ENCODE results near the gene SPECC1.
A peak's percentile ranks its signal among the peaks of the same experiment; 100 is the strongest.
"Not testable (repeated sequence)": the region's sequence is repeated elsewhere in the genome, so short reads cannot be mapped to it uniquely, and the experiment has no call there.

The SPECC1 gene

DNA sequence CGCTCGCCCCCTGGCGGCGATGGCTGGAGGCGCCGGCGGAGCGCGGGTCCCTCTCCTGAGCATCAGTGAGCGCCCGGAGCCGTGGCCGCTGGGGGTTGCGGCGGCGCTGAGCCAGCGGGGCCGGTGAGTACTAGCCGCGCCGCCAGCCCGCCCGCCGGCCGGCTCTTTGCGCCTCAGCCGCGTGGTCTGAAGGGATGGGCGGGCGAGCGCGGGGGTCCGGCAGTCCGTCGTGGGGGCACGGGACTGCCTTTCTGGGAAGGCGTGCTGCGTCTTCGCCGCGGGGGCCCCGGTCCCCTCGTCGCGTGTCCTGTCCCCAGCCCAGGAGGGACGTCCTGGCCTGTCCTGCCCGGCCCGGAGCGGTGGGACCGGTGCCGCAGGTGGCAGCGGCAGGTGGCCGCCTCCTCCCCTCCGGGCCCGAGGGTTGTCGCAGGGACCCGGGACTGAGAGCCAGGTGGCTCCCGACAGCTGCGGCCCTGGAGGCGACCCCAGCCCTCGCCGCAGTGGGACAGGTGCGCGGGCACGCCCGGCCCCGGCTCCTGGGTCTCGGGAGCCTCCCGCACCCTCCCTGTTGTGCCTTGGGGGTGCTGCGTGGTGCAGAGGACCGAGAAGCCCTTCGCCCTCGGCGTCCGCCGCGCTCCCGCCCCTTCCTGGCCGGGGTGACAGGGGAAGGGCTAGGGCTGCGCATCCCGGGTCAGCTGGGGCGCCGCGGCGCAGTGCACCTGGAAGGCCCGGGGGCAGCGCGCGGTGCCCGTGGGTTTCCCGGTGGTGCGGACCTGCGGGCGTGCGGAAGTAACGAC lies at the start of gene SPECC1:
TSS of gene SPECC1 (plus strand) at position 58 of the 797 bp plus-strand sequence. CDS start 87,293 bp downstream, outside the sequence.
- peak; percentile 85 for DNase-seq

GRCh38 chr17:19962954-19963353 lies 46.2 kb upstream of the SPECC1 start:
- not testable (repeated sequence) for DNase-seq

DNA sequence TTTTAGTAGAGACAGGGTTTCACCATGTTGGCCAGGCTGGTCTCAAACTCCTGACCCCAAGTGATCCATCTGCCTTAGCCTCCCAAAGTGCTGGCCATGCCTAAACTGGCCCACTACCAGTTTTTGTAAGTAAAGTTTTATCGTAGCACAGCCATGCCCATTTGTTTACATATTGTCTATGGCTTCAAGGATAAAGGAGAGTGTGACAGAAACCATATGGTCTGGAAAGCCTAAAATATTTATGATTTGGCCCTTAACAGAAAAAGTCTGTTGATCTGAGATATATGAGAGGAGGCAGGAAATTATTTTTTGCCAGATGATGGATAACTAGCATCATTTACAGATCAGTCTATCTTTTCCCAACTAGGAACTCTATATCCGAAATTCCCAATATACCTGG lies 36.0 kb upstream of the SPECC1 start:
- DNase-seq: no peak

DNA sequence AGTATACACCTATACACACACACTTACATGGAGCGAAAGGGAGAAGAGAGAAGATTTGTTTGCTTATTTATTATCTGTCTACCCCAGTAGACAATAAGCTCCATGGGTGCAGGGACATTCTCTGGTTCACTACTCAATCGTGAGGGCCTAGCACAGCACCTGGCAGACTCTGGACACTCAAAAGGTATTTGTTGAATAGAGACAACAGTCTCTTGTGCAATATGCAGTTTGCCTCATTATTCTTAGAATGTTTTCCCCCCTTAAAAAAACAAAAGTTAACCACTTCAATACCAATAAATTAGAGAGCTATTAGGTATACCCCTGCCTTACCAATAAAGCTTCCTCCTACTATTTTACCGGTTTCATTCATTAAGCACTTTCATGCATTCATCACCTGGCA lies 33.6 kb upstream of the SPECC1 start:
- DNase-seq: no peak

GRCh38 chr17:19977293-19978208 lies 31.6 kb upstream of the SPECC1 start, which contains the start of gene AKAP10:
TSS of gene AKAP10 (minus strand) at chr17:19977828. CDS start at chr17:19977679, 149 bp downstream.
- peak; percentile 91 for DNase-seq

DNA sequence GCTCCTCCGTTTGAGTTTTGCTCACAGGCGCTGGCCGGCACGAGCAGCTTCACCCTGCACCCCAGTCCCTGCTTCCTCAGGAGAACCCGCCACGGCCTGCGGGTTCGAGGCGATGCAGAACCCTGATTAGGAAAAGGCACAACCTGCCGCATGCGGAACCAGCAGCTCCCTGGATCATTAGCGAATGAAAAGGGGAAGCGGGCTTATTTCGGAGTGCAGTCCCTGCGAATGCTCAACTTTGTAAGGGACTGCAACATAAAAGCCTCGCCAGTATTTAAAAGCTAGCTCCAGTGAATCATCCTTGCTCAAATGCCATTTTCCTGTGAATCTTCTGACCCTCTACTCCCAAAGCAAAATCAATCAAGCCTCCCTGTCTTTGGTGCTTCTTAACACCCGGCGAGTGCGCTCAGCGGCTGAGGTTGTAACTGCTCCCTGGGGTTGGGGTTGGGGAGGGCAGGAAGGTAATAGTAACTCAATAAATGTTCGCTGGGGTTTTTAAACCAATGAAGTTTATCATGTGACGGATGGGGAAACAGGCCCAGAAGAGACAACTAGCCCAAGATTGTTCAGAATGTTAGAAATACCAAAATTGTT lies 30.9 kb upstream of the SPECC1 start:
- peak; percentile 68 for DNase-seq

DNA sequence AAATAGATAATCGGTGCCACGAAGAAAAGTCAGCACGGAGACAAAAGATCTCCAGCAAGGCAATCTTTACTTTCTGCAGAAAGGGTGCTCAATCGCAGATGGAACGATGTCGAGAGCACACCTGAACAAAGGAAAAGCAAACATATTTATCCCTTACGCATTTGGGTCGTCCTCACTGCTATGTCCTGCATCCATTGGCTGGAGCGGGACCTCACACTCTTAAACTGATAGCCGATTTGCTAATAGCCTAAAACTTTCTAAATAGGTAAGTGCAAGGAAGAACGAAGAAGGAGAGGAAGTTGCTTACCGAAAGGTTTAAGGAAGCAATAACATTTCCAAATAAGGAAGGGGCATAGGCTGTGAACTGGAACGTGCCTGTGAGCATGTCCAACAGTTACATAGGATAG lies 30.4 kb upstream of the SPECC1 start:
- no peak for DNase-seq

DNA sequence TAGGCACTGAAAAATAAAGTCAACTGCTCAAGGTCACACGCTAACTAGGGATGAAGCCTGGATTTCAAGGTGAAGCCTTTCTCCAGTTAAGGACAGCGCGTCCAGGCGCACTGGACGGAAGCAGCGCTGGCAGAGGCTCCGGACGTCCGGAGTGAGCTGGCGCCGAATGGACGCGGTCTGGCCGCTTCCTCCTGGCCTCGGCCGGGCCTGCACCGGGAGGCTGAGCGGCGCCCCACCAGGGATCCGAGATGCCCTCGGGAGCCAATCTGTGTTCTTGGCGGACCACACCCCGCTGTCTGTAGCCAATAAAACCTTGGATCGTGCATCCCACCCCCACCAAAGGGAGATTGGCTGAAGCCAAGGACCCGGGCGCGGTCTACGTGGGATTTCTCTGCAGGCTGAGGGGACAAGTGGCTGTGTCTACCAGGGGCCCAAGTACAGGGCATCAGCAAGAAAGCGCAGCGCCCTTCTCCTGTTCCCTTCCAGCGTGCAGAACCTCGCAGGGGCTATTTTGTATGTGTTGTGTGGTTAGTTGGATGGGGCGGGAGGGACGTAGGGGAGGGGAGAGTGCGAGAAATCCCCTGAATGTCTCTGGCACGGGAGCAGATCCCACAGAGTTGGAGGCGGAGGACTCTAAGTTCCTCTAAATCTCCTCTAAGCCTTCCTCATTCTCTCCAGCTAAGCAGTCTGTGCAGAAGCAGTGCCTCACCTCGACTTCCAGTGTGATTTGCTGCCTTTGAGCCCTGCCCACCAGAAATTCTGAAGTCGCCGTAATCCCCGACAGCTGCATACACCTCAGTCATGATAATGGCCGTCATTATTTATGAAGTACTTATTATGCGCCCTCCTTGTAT lies 29.0 kb upstream of the SPECC1 start:
- DNase-seq: no peak

- DNase-seq: no peak
Measured at GRCh38 chr17:19986941-19987861, 22.0 kb upstream of the SPECC1 start.

- no peak for DNase-seq
Measured at GRCh38 chr17:19987897-19988296, 21.3 kb upstream of the SPECC1 start.

DNA sequence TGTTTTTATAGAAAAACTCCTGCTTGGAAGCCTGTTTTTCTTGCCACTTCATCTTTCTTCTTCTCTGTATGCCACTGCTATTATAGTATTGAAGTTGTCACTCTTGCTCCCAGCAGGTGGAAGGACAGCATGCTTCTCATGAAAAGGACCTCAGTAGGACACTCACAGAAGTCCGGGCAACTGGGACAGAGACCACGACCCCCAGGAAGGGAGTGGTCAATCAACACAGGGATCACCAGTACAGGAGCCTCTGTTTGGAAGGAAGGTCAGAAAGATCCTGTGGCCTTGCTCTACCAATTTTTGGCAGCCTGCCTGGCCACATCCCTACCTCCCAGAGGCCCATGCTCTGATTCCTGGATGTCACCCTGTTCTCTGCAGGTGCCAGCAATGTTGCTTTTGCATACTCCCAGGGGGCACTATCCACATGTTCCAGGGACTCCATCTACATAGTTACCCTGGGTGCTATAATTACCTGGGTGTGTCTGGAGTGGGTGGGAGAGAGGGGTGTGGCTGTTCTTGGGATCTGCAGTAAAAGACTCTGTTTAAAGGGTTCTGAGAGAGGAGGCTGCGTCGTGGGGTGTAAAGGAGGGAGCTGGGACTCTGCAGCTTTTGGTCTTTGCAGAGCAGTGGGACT lies 17.8 kb upstream of the SPECC1 start:
- peak; percentile 18 for DNase-seq

DNA sequence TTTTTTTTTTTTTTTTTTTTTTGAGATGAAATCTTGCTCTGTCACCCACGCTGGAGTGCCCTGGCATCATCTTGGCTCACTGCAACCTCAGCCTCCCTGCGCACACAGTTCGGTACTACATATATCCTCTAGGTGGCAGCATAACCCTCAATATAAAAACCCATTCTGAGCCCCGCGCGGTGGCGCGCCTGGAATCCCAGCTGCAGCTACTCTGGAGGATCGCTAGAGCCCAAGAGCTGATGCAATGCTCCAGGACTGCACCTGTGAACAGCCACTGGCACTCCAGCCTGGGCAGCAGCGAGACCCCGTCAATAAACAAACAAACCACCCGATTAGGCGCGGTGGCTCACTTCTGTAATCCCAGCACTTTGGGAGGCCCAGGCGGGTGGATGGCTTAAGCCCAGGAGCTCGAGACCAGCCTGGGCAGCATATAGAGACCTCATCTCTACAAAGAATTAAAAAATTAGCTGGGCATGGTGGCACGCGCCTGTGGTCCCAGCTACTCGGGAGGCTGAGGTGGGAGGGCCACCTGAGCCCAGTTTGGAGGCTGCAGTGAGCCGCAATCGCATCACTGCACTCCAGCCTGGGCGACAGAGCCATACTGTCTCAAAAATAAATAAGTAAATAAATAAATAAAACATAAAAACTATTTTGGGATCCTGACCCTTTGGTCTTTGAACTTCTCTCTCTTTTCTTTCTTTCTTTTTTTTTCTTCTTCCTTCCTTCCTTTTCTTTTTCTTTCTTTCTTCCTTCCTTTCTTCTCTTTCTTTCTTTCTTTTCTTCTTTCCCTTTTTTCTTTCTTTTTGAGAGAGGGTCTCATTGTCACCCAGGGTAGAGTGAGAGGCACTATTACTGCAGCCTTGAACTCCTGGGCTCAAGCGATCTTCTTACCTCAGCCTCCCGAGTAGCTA lies 16.1 kb upstream of the SPECC1 start:
- DNase-seq: peak; percentile 90

GRCh38 chr17:19996086-19996485 lies 13.1 kb upstream of the SPECC1 start:
- DNase-seq: no peak

DNA sequence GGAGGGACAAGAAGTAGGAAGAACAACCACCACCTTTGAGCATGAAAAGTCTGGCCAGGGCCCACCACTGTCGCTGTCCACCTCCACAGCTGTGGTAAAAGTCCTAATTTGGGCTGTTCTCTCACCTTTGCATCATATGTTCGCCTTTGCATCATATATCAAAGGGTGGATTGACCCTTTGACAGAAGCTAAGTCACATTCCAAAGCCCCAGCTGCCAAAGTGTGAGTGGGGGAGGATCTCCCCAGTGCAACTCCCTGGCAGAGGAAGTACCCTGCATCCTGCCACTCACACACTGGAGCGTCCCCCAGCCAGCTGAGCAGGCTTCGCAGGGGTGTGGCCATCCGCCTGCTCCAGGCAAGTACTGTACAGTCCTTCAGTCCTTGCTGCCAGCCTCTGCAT lies 12.7 kb upstream of the SPECC1 start:
- no peak for DNase-seq

DNA sequence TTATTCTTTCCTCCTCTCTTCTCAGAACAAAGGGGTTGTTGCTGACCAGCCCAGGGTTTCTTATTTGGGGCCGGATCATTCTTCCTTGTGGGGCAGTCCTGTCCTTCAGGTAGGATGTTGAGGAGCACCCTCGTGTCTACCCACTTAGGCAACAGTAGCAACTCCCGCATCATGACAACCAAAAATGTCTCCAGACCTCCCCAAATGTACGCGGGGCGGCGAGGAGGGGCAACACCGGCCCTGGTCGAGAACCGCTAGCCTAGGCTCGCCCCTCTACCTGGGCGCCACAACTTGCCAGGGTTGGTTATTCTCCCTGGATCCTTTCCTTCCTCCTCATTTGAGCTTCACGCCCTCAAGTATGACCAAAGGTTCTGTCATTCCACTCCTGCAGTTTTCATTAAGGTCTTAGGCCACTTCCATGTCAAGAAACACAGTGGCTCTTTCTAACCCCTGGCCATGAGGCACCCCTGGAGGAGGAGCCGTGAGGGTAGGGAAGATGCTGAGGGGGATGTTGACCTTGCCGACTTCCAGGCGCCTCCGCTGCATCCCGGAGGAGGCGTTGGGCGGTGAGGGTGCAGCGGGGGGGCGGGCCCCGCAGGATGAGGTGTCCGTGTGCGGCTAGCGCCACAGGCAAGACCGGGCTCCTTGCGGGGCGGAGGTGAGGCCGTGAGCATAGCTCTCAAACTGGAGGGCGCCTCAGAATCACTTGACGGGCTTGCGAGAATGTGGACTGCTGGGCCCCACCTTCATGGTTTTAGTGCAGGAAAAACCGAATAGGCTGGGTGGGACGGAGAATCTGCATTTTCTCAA lies 712 bp upstream of the SPECC1 start:
- peak; percentile 31 for DNase-seq

DNA sequence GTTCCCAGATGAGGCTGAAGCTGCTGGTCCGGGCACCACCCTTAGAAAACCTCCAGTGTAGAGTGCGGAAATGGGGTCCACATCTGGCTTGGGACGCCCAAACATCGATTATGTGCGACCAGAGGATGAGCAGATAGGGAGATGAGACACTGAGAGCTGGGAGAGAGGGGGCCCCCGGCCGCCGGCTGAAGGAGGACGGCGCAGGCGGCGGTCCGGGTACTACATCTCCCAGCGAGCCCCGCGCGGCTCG lies 182 bp upstream of the SPECC1 start:
- DNase-seq: no peak

DNA sequence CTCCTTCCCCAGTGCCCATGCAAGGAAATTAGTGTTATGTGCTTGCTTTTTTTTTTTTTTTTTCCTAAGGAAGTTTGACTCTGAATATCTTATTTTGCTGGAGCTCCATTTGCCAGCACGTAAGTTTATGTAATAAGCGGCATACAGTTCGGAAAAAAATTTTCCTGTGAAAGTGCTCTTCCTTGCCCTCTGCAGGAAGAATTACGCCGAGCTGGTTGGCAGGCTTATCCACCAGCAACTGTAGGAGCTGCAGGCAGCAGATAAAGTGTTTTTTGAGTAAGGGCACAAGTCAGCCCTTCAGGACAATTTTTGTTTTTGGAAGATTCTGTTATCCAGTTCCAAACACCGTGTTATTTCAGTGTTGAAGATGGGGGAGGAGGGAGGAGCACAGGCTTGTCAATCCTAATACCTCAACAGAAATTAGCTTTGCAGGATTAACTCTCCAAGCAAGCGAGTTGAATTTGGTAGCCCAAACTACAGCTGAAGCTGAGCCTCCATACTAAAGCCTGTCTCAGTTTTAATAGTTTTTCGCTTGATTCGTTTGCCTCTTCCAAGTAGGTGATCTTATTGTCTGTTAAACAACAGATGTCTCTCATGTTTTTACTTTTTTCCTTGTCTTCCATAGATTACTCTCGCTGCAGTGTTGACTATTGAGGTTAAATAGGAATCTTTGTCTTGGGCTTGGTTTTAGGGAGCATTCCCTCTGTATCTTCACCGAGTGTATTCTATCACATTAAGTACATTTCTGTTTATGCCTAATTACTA lies 1.1 kb downstream of the SPECC1 start:
- DNase-seq: peak; percentile 74

DNA sequence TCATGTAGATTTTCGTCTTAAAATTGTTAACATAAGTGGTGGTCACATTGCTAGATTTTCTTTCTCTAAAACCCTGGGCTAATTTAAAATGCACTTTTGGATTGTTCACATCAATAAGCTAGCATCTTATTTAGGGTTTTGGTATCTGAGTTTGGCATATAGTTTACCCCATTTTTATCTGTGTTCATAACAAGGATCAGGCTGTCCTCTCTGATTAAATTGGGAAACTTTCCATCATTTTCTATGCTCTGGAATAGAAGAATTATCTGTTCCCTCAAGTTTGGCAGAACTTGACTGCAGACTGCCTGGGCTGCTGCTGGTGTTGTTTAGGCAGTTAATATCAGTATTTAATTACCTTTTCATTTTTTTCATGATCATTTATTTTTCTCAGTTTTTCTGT lies 1.8 kb downstream of the SPECC1 start:
- DNase-seq: no peak

Measured in RPMI8226 (cell line).